ENCODE results near the gene TSHR. TPM values are rescaled to one million over a fixed set of nuclear protein-coding genes. Genes with fewer than 3 reads are reported as not detected.
A peak's percentile ranks its signal among the peaks of the same experiment; 100 is the strongest.
"Not testable (repeated sequence)": the region's sequence is repeated elsewhere in the genome, so short reads cannot be mapped to it uniquely, and the experiment has no call there.

TSHR gene
- not detected in 2 replicates for total RNA-seq (ENCODE audit: low replicate concordance)

- Histone ChIP-seq H2AFZ (replicated peaks) (peak within 1 kb of the TSS; percentile 83), H3K4me2 (peak within 1 kb of the TSS; percentile 94), H3K27me3 (peaks cover 41% of the 10 kb centered on the region), H3K79me2 (ENCODE audit: low read depth) (no peaks in the 10 kb centered on the region), H3F3A (ENCODE audit: low read depth) (no peaks in the 10 kb centered on the region), H3K4me3 (peak within 1 kb of the TSS; percentile 56), H3K9ac (no peak within 1 kb of the TSS), H3K4me1 (no peaks in the 10 kb centered on the region), H4K20me1 (ENCODE audit: low read depth) (no peaks in the 10 kb centered on the region), H3K36me3 (no peaks in the 10 kb centered on the region), H3K27ac (no peak within 1 kb of the TSS), H3K9me3 (ENCODE audit: low read depth) (no peaks in the 10 kb centered on the region)
- peaks cover 4% of the 10 kb centered on the region for H3K27me3 Mint-ChIP-seq (ENCODE audit: insufficient read depth, low read depth)
- TF ChIP-seq, protein P1, sequence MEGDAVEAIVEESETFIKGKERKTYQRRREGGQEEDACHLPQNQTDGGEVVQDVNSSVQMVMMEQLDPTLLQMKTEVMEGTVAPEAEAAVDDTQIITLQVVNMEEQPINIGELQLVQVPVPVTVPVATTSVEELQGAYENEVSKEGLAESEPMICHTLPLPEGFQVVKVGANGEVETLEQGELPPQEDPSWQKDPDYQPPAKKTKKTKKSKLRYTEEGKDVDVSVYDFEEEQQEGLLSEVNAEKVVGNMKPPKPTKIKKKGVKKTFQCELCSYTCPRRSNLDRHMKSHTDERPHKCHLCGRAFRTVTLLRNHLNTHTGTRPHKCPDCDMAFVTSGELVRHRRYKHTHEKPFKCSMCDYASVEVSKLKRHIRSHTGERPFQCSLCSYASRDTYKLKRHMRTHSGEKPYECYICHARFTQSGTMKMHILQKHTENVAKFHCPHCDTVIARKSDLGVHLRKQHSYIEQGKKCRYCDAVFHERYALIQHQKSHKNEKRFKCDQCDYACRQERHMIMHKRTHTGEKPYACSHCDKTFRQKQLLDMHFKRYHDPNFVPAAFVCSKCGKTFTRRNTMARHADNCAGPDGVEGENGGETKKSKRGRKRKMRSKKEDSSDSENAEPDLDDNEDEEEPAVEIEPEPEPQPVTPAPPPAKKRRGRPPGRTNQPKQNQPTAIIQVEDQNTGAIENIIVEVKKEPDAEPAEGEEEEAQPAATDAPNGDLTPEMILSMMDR (IDR thresholded peaks at IDR 0.05): no peak
- no peak for TF ChIP-seq EZH2 (IDR thresholded peaks at IDR 0.05)
- TF ChIP-seq EZH2phosphoT487 (IDR thresholded peaks at IDR 0.05): no peak
- H3K4me1 Mint-ChIP-seq: peaks cover 4% of the 10 kb centered on the region
- no peaks in the 10 kb centered on the region for H3K9me3 Mint-ChIP-seq
- no peak within 1 kb of the TSS for H3K27ac Mint-ChIP-seq
- DNase-seq (ENCODE audit: low spot score): peak; percentile 23
- no peaks in the 10 kb centered on the region for H3K36me3 Mint-ChIP-seq
- peak within 1 kb of the TSS; percentile 86 for H3K4me3 Mint-ChIP-seq
Measured at GRCh38 chr14:80955416-80955941, at the start of gene TSHR. Gene TSHR, plus strand, starts transcription at chr14:80955621. Its CDS starts 60 bp downstream, at chr14:80955681.

- peaks cover 21% of the 10 kb centered on the region for H3K36me3 Mint-ChIP-seq
- no peaks in the 10 kb centered on the region for H3K27me3 ChIP-seq
- no peaks in the 10 kb centered on the region for H3F3A ChIP-seq (ENCODE audit: low read depth)
- H3K79me2 ChIP-seq (ENCODE audit: low read depth): no peaks in the 10 kb centered on the region
- H3K4me1 ChIP-seq: peaks cover 13% of the 10 kb centered on the region
- no peaks in the 10 kb centered on the region for H3K36me3 ChIP-seq
- no peaks in the 10 kb centered on the region for H3K27me3 Mint-ChIP-seq (ENCODE audit: insufficient read depth, low read depth)
- no peaks in the 10 kb centered on the region for H3K9me3 Mint-ChIP-seq
- no peak overlapping the region for H2AFZ ChIP-seq (replicated peaks)
- H3K4me1 Mint-ChIP-seq: no peaks in the 10 kb centered on the region
- H3K27ac Mint-ChIP-seq: no peak overlapping the region
- H4K20me1 ChIP-seq (ENCODE audit: low read depth): no peaks in the 10 kb centered on the region
- H3K9me3 ChIP-seq (ENCODE audit: low read depth): no peaks in the 10 kb centered on the region
- H3K4me2 ChIP-seq: no peak overlapping the region
- no peak overlapping the region for H3K4me3 ChIP-seq
- no peak overlapping the region for H3K27ac ChIP-seq
- DNase-seq (ENCODE audit: low spot score): no peak
- H3K4me3 Mint-ChIP-seq: no peak overlapping the region
- H3K9ac ChIP-seq: no peak overlapping the region
- TF ChIP-seq EZH2phosphoT487 (IDR thresholded peaks at IDR 0.05) (no peak), EZH2 (IDR thresholded peaks at IDR 0.05) (no peak)
- TF ChIP-seq, protein P1 (IDR thresholded peaks at IDR 0.05): no peak
Measured at GRCh38 chr14:80906336-80906735, 49.1 kb upstream of the TSHR start.

- peak overlapping the region; percentile 0 for H3K27ac ChIP-seq
- Mint-ChIP-seq H3K4me3 (no peak overlapping the region), H3K4me1 (no peaks in the 10 kb centered on the region), H3K9me3 (no peaks in the 10 kb centered on the region), H3K27ac (no peak overlapping the region), H3K36me3 (peaks cover 18% of the 10 kb centered on the region), H3K27me3 (ENCODE audit: insufficient read depth, low read depth) (no peaks in the 10 kb centered on the region)
- DNase-seq (ENCODE audit: low spot score): no peak
- H3F3A ChIP-seq (ENCODE audit: low read depth): no peaks in the 10 kb centered on the region
- H3K9me3 ChIP-seq (ENCODE audit: low read depth): no peaks in the 10 kb centered on the region
- no peaks in the 10 kb centered on the region for H3K27me3 ChIP-seq
- H4K20me1 ChIP-seq (ENCODE audit: low read depth): no peaks in the 10 kb centered on the region
- no peak for TF ChIP-seq EZH2 (IDR thresholded peaks at IDR 0.05)
- TF ChIP-seq, protein P1 (IDR thresholded peaks at IDR 0.05): no peak
- no peak overlapping the region for H3K4me3 ChIP-seq
- H3K36me3 ChIP-seq: no peaks in the 10 kb centered on the region
- H3K9ac ChIP-seq: no peak overlapping the region
- no peak overlapping the region for H3K4me2 ChIP-seq
- peaks cover 9% of the 10 kb centered on the region for H3K4me1 ChIP-seq
- no peaks in the 10 kb centered on the region for H3K79me2 ChIP-seq (ENCODE audit: low read depth)
- no peak overlapping the region for H2AFZ ChIP-seq (replicated peaks)
Measured at GRCh38 chr14:80906946-80907345, 48.5 kb upstream of the TSHR start.

- H3K27ac Mint-ChIP-seq; H3K4me1 ChIP-seq; H3K9me3 Mint-ChIP-seq; H3K4me3 ChIP-seq; H3K4me2 ChIP-seq; H3K27ac ChIP-seq; H3K9ac ChIP-seq; H3F3A ChIP-seq (ENCODE audit: low read depth); H3K79me2 ChIP-seq (ENCODE audit: low read depth); H2AFZ ChIP-seq (replicated peaks); H3K36me3 ChIP-seq; H3K9me3 ChIP-seq (ENCODE audit: low read depth); DNase-seq (ENCODE audit: low spot score); H3K4me1 Mint-ChIP-seq; H3K4me3 Mint-ChIP-seq; H3K27me3 ChIP-seq; H3K27me3 Mint-ChIP-seq (ENCODE audit: insufficient read depth, low read depth); H4K20me1 ChIP-seq (ENCODE audit: low read depth): not testable (repeated sequence)
- H3K36me3 Mint-ChIP-seq: peaks cover 13% of the 10 kb centered on the region
Measured at GRCh38 chr14:80912013-80912412, 43.4 kb upstream of the TSHR start.
